ENCODE measurements around the gene CCDC61. TPM values are rescaled to one million over a fixed set of nuclear protein-coding genes. Genes with fewer than 3 reads are reported as not detected.

The CCDC61 gene
- total RNA-seq, 2 donors from 2014 or later, result 10.0 to 12.9 TPM

GRCh38 chr19:46009530-46010510, 14.6 kb downstream of the CCDC61 start:
- DNase-seq (ENCODE audit: low spot score), result peak; percentile 91
- intact Hi-C loops (cut with DNase I), result loop anchor here in 1 of 2 donors (10.0 kb wide), 1 partner anchor 975 kb away; the partner anchor contains the start of gene CLASRP

GRCh38 chr19:46014534-46014933, 19.3 kb downstream of the CCDC61 start:
- DNase-seq (ENCODE audit: low spot score), result peak; percentile 25
- intact Hi-C loops (cut with DNase I), result loop anchor here in 1 of 2 donors (10.0 kb wide), 1 partner anchor 980 kb away; the partner anchor contains the start of gene CLASRP

GRCh38 chr19:46014941-46015686, 19.8 kb downstream of the CCDC61 start:
- intact Hi-C loops (cut with DNase I), result loop anchor here in 1 of 2 donors (10.0 kb wide), 1 partner anchor 980 kb away; the partner anchor contains the start of gene CLASRP
- DNase-seq (ENCODE audit: low spot score), result peak; percentile 86

- intact Hi-C loops (cut with DNase I), result loop anchor here in 1 of 2 donors (10.0 kb wide), 1 partner anchor 981 kb away; the partner anchor contains the start of gene CLASRP
- peak; percentile 72 for DNase-seq (ENCODE audit: low spot score)
Observed at GRCh38 chr19:46015687-46016425, 20.6 kb downstream of the CCDC61 start.

- DNase-seq (ENCODE audit: low spot score), result peak; percentile 95
Observed at GRCh38 chr19:46016426-46017094, 21.3 kb downstream of the CCDC61 start.

GRCh38 chr19:46017095-46017429, 21.8 kb downstream of the CCDC61 start:
- intact Hi-C loops (cut with DNase I), result loop anchor here in 1 of 2 donors (10.0 kb wide), 1 partner anchor 982 kb away; the partner anchor contains the start of gene CLASRP

More at GRCh38 chr19:46016426-46017094, 21.3 kb downstream of the CCDC61 start:
- intact Hi-C loops (cut with DNase I), result loop anchor here in 1 of 2 donors (10.0 kb wide), 1 partner anchor 982 kb away; the partner anchor contains the start of gene CLASRP

GRCh38 chr19:46017874-46018675, 22.8 kb downstream of the CCDC61 start:
- peak; percentile 71 for DNase-seq (ENCODE audit: low spot score)
- intact Hi-C loops (cut with DNase I), result loop anchor here in 1 of 2 donors (10.0 kb wide), 1 partner anchor 983 kb away; the partner anchor contains the start of gene CLASRP

More at GRCh38 chr19:46017095-46017429, 21.8 kb downstream of the CCDC61 start:
- DNase-seq (ENCODE audit: low spot score), result no peak

- intact Hi-C loops (cut with DNase I), result loop anchor here in 1 of 2 donors (10.0 kb wide), 1 partner anchor 984 kb away; the partner anchor contains the start of gene CLASRP
- DNase-seq (ENCODE audit: low spot score), result peak; percentile 58
Observed at GRCh38 chr19:46018729-46019251, 23.5 kb downstream of the CCDC61 start.

GRCh38 chr19:46019270-46019669, 24.0 kb downstream of the CCDC61 start:
- intact Hi-C loops (cut with DNase I), result loop anchor here in 1 of 2 donors (10.0 kb wide), 1 partner anchor 984 kb away; the partner anchor contains the start of gene CLASRP

GRCh38 chr19:46020819-46021125, 25.5 kb downstream of the CCDC61 start:
- DNase-seq (ENCODE audit: low spot score), result peak; percentile 65
- intact Hi-C loops (cut with DNase I), result loop anchor here in 1 of 2 donors (10.0 kb wide), 1 partner anchor 244 kb away; no protein-coding TSS in a partner anchor

More at GRCh38 chr19:46019270-46019669, 24.0 kb downstream of the CCDC61 start:
- DNase-seq (ENCODE audit: low spot score), result peak; percentile 59

- intact Hi-C loops (cut with DNase I), result loop anchor here in 1 of 2 donors (10.0 kb wide), 1 partner anchor 243 kb away; no protein-coding TSS in a partner anchor
- peak; percentile 64 for DNase-seq (ENCODE audit: low spot score)
Observed at GRCh38 chr19:46021531-46022041, 26.3 kb downstream of the CCDC61 start.

- peak; percentile 77 for DNase-seq (ENCODE audit: low spot score)
- intact Hi-C loops (cut with DNase I), result loop anchor here in 1 of 2 donors (10.0 kb wide), 1 partner anchor 243 kb away; no protein-coding TSS in a partner anchor
Observed at GRCh38 chr19:46022061-46022430, 26.8 kb downstream of the CCDC61 start.

GRCh38 chr19:46022431-46023310, 27.4 kb downstream of the CCDC61 start, which contains the start of gene PGLYRP1:
Gene PGLYRP1 (minus strand): TSS chr19:46023053. CDS start chr19:46023021, 32 bp downstream.
- intact Hi-C loops (cut with DNase I), result loop anchor here in 1 of 2 donors (10.0 kb wide), 1 partner anchor 242 kb away; no protein-coding TSS in a partner anchor
- peak; percentile 78 for DNase-seq (ENCODE audit: low spot score)

GRCh38 chr19:46023311-46023779, 28.1 kb downstream of the CCDC61 start:
- intact Hi-C loops (cut with DNase I), result loop anchor here in 1 of 2 donors (10.0 kb wide), 1 partner anchor 241 kb away; no protein-coding TSS in a partner anchor
- no peak for DNase-seq (ENCODE audit: low spot score)

- intact Hi-C loops (cut with DNase I), result loop anchor here (5.0 to 10.0 kb wide), 2 partner anchors 239 to 241 kb away; no protein-coding TSS in a partner anchor
Observed at GRCh38 chr19:46025835-46026234, 30.6 kb downstream of the CCDC61 start.

More at GRCh38 chr19:46025835-46026234, 30.6 kb downstream of the CCDC61 start:
- no peak for DNase-seq (ENCODE audit: low spot score)

Measured in posterior vena cava (tissue), 2 donors.